ENCODE measurements around the gene SPINK7. TPM values are rescaled to one million over a fixed set of nuclear protein-coding genes. Genes with fewer than 3 reads are reported as not detected.
"Not testable (repeated sequence)": the region's sequence is repeated elsewhere in the genome, so short reads cannot be mapped to it uniquely, and the experiment has no call there.

The SPINK7 gene
- total and polyA plus RNA-seq, 12 donors: not detected

GRCh38 chr5:148309746-148310145 lies 2.5 kb upstream of the SPINK7 start:
- Histone ChIP-seq H3K4me1 (peaks cover 0 to 9% (median 0%) of the 10 kb centered on the region in 9 donors), H3K27ac (no peak overlapping the region), H3K9me3 (no peaks in the 10 kb centered on the region), H3K36me3 (no peaks in the 10 kb centered on the region), H3K27me3 (no peaks in the 10 kb centered on the region), H3K4me3 (no peak overlapping the region)
- DNase-seq (no peak), ATAC-seq (no peak)
- intact Hi-C loops (cut with DNase I): loop anchor here in 1 of 10 donors (10.0 kb wide), 1 partner anchor 45 kb away; no protein-coding TSS in a partner anchor
- TF ChIP-seq, protein P1, sequence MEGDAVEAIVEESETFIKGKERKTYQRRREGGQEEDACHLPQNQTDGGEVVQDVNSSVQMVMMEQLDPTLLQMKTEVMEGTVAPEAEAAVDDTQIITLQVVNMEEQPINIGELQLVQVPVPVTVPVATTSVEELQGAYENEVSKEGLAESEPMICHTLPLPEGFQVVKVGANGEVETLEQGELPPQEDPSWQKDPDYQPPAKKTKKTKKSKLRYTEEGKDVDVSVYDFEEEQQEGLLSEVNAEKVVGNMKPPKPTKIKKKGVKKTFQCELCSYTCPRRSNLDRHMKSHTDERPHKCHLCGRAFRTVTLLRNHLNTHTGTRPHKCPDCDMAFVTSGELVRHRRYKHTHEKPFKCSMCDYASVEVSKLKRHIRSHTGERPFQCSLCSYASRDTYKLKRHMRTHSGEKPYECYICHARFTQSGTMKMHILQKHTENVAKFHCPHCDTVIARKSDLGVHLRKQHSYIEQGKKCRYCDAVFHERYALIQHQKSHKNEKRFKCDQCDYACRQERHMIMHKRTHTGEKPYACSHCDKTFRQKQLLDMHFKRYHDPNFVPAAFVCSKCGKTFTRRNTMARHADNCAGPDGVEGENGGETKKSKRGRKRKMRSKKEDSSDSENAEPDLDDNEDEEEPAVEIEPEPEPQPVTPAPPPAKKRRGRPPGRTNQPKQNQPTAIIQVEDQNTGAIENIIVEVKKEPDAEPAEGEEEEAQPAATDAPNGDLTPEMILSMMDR (IDR thresholded peaks at IDR 0.05): no peak

GRCh38 chr5:148311484-148311883 lies 739 bp upstream of the SPINK7 start:
- Histone ChIP-seq H3K4me1 (peaks cover 0 to 11% (median 0%) of the 10 kb centered on the region in 9 donors), H3K36me3 (no peaks in the 10 kb centered on the region), H3K27me3 (no peaks in the 10 kb centered on the region), H3K27ac (no peak overlapping the region), H3K4me3 (no peak overlapping the region), H3K9me3 (no peaks in the 10 kb centered on the region)
- ATAC-seq: no peak
- TF ChIP-seq, protein P1 (IDR thresholded peaks at IDR 0.05): no peak
- WGBS, 2 donors: 78 to 82% methylated on average over 3 of the region's 3 CpGs
- intact Hi-C loops (cut with DNase I): no loop called here
- DNase-seq: no peak

- Histone ChIP-seq H3K27me3 (no peaks in the 10 kb centered on the region), H3K4me1 (peaks cover 0 to 11% (median 0%) of the 10 kb centered on the region in 9 donors), H3K4me3 (no peak overlapping the region), H3K9me3 (no peaks in the 10 kb centered on the region), H3K27ac (peak overlapping the region in 1 of 10 donors; percentile 0), H3K36me3 (no peaks in the 10 kb centered on the region)
- TF ChIP-seq, protein P1 (IDR thresholded peaks at IDR 0.05): peak in 3 of 9 donors; percentile 5 to 11 (median 10)
- 84 to 85% methylated on average over 2 of the region's 2 CpGs for WGBS, 2 donors
- intact Hi-C loops (cut with DNase I): no loop called here
- no peak for DNase-seq
- ATAC-seq: peak in 1 of 8 donors; percentile 49
These were observed 2.0 kb downstream of the SPINK7 start for GRCh38 chr5:148314187-148314586.

DNA sequence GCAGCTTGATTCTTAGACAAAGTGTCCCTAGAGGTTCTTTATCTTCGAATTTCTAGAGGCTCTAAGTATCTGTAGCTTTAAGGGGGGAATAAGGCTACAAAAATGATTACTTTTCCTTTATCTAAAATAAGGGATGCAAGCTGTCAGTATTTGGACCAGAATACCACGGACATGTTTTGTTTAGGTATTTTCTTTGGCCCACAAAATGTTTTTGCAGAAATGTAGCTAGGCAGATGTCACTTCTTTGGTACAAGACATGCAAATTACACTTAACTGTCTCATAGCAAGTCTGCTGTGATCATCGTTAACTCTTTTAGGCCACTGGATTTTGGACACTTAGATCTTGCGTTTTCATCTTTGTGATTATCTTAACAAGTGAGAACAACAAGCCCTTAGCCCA lies 2.5 kb downstream of the SPINK7 start:
- TF ChIP-seq, protein P1 (IDR thresholded peaks at IDR 0.05): no peak

GRCh38 chr5:148320011-148320963 lies 8.1 kb downstream of the SPINK7 start:
- H3K36me3 ChIP-seq; intact Hi-C loops (cut with DNase I); H3K9me3 ChIP-seq; H3K27me3 ChIP-seq; H3K4me1 ChIP-seq; ATAC-seq; DNase-seq: not testable (repeated sequence)
- peak overlapping the region in 9 of 10 donors; percentile 17 to 51 (median 43) for H3K4me3 ChIP-seq
- peak overlapping the region in 2 of 10 donors; percentile 46 to 47 for H3K27ac ChIP-seq
- 49 to 59% methylated on average over 39 to 41 of the region's 42 CpGs for WGBS, 2 donors

More for the DNA sequence above, 2.5 kb downstream of the SPINK7 start:
- Histone ChIP-seq H3K36me3 (no peaks in the 10 kb centered on the region), H3K4me3 (no peak overlapping the region), H3K27ac (peak overlapping the region in 5 of 10 donors; percentile 3 to 62 (median 42)), H3K4me1 (peaks cover 0 to 11% (median 0%) of the 10 kb centered on the region in 9 donors), H3K9me3 (no peaks in the 10 kb centered on the region), H3K27me3 (no peaks in the 10 kb centered on the region)
- DNase-seq (no peak), ATAC-seq (peak in 4 of 8 donors; percentile 17 to 42 (median 36))
- intact Hi-C loops (cut with DNase I): no loop called here
- WGBS, 2 donors: 51 to 52% methylated on average over 4 of the region's 4 CpGs
